BJ (cell line): Measurements from ENCODE around the gene ATL1. TPM values are rescaled to one million over a fixed set of nuclear protein-coding genes. Genes with fewer than 3 reads are reported as not detected.
"Not testable (repeated sequence)": the region's sequence is repeated elsewhere in the genome, so short reads cannot be mapped to it uniquely, and the experiment has no call there.

Source experiments
- CTCF ChIA-PET: fragments of 350-600 bp; formaldehyde crosslinking; extraction: SDS; loops from one replicate; lab custom pipeline; 2021; ENCODE audit warnings: antibody characterized with exemption, inconsistent platforms; lab: Yijun Ruan, JAX
- POLR2A ChIA-PET: fragments of 300-600 bp; sonication (Branson Sonifier 250); formaldehyde crosslinking; extraction: SDS; loops from one replicate; lab custom pipeline; 2021; ENCODE audit warnings: antibody characterized with exemption; lab: Charles Lee
- DNase-seq: peaks from one replicate; pipeline ENCODE4 v3.0.0-alpha.2; 2011; ENCODE audit warnings: low read depth
- H3K27me3 ChIP-seq: 2 replicates; pipeline ENCODE4 v1.6.0; 2011; ENCODE audit warnings: low read length; ENCODE audit not compliant: control insufficient read depth, insufficient read depth
- H3K36me3 ChIP-seq: 2 replicates; pipeline ENCODE4 v1.5.1; 2011; ENCODE audit warnings: low read length; ENCODE audit not compliant: control insufficient read depth, insufficient read depth
- H3K4me3 ChIP-seq: 2 replicates; pipeline ENCODE4 v1.5.1; 2011; ENCODE audit warnings: low read depth, mild to moderate bottlenecking, control low read depth, low read length
- CTCF ChIP-seq: IDR thresholded peaks from 2 replicates; pipeline ENCODE4 v1.5.1; 2011; ENCODE audit warnings: low read depth, mild to moderate bottlenecking, control low read depth, inconsistent platforms, low read length, moderate library complexity; ENCODE audit not compliant: insufficient read depth
- polyA plus RNA-seq: library from polyadenylated mRNA; depleted of rRNA; stranded (reverse); fragments of >200 nt; gene quantifications from 2 replicates; pipeline ENCODE4 v1.2.3, GENCODE V29; 2011

Gene ATL1
- polyA plus RNA-seq, 1 experiment: 4.5 TPM

GRCh38 chr14:50619569-50620141 is 59.7 kb downstream of the ATL1 start:
- ChIA-PET CTCF (interaction anchor here (0.7 to 3.9 kb wide), 27 partner anchors 9 to 240 kb away, joined by 3 to 70 read pairs (median 5); partner anchors contain the start of gene SAV1), POLR2A (interaction anchor here (0.5 kb wide), 1 partner anchor 186 kb away, joined by 3 read pairs; no protein-coding TSS in a partner anchor)
- peak; percentile 78 for TF ChIP-seq CTCF
- no peak for DNase-seq
- Histone ChIP-seq H3K27me3 (no peaks in the 10 kb centered on the region), H3K4me3 (no peak overlapping the region), H3K36me3 (no peaks in the 10 kb centered on the region)

- Histone ChIP-seq H3K27me3 (no peaks in the 10 kb centered on the region), H3K4me3 (no peak overlapping the region), H3K36me3 (no peaks in the 10 kb centered on the region)
- ChIA-PET CTCF (interaction anchor here (0.7 to 3.9 kb wide), 18 partner anchors 8 to 240 kb away, joined by 3 to 70 read pairs (median 6); no protein-coding TSS in a partner anchor), POLR2A (no interaction called here)
- TF ChIP-seq CTCF: no peak
- DNase-seq: no peak
Measured at GRCh38 chr14:50620341-50620740, 60.4 kb downstream of the ATL1 start.

GRCh38 chr14:50622978-50623377 is 63.0 kb downstream of the ATL1 start:
- ChIA-PET CTCF (no interaction called here), POLR2A (interaction anchor here (0.6 kb wide), 1 partner anchor 11 kb away, joined by 3 read pairs; no protein-coding TSS in a partner anchor)
- TF ChIP-seq CTCF: no peak
- Histone ChIP-seq H3K36me3 (no peaks in the 10 kb centered on the region), H3K27me3 (no peaks in the 10 kb centered on the region), H3K4me3 (no peak overlapping the region)
- no peak for DNase-seq

- no peaks in the 10 kb centered on the region for H3K27me3 ChIP-seq
- no peak for TF ChIP-seq CTCF
- no peak overlapping the region for H3K4me3 ChIP-seq
- ChIA-PET CTCF (interaction anchor here (0.5 to 0.7 kb wide), 3 partner anchors 13 to 168 kb away, joined by 3 to 4 read pairs (median 3); no protein-coding TSS in a partner anchor), POLR2A (no interaction called here)
- no peaks in the 10 kb centered on the region for H3K36me3 ChIP-seq
- DNase-seq: no peak
Measured at GRCh38 chr14:50624447-50624846, 64.5 kb downstream of the ATL1 start.

- CTCF ChIA-PET: interaction anchor here (0.5 to 0.7 kb wide), 3 partner anchors 12 to 168 kb away, joined by 3 to 4 read pairs (median 3); no protein-coding TSS in a partner anchor
- H3K36me3 ChIP-seq, H3K4me3 ChIP-seq, DNase-seq, H3K27me3 ChIP-seq, POLR2A ChIA-PET: not testable (repeated sequence)
Measured at GRCh38 chr14:50624947-50625346, 65.0 kb downstream of the ATL1 start.
